Loucy (cell line): ENCODE measurements around the gene ESRRA.

Experiments used
- CTCF ChIP-seq: fragments of 200-600 bp; sonication (generic); conservative IDR thresholded peaks from 2 replicates; pipeline ENCODE4 v1.5.1; 2014; ENCODE audit warnings: mild to moderate bottlenecking, antibody characterized with exemption, low read length
- EZH2phosphoT487 ChIP-seq: fragments of 200-600 bp; IDR thresholded peaks from 2 replicates; pipeline ENCODE4 v1.6.1; 2018; ENCODE audit warnings: antibody characterized with exemption, mild to moderate bottlenecking, moderate library complexity, borderline replicate concordance

DNA sequence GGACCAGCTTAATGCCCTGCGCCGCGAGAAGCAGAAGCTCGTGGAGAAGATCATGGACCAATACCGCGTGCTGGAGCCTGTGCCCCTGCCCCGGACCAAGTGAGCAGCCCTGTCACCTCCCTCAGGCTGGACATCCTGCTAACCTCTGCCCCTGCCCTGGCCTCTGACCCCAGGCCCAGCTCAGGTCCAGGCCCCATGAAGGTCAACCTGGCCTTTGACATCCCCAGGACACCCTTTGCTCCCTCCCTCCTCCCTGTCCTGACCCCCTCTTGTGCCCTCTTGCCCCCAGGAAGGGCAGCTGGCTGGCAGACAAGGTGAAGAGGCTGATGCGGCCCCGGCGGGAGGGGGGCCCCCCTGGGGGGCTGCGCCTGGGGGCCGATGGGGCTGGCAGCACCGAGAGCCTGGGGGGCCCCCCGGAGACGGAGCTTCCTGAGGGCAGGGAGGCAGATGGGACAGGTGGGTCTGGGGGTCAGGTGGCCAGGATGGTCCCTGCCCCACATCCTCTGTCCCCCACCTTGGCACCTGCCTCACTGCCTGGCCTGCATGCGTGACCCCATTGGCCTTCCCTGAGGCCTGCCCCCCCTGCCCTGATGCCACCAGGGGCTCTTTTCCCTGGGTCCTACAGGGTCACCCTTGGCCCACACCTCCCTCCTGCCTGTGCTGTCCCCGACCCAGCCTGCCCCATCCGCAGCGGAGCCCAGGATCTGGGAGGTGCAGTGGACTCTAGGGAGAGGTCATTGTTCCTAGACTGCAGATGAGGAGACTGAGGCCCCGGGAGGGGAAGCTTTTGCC is 48.6 kb downstream of the ESRRA start:
- TF ChIP-seq CTCF = no peak
- TF ChIP-seq EZH2phosphoT487 = no peak
